Neural progenitor cell (in vitro differentiated cells): Measurements from ENCODE around the gene FREM1.

Experiments used
- EZH2 ChIP-seq: fragments of 200-600 bp; sonication (generic); IDR thresholded peaks from 2 replicates; pipeline ENCODE4 v1.6.1; 2017; ENCODE audit warnings: antibody characterized with exemption, mild to moderate bottlenecking, moderate library complexity
- EZH2phosphoT487 ChIP-seq: fragments of 200-600 bp; sonication (generic); IDR thresholded peaks from 2 replicates; pipeline ENCODE4 v1.6.1; 2017; ENCODE audit warnings: antibody characterized with exemption
- TF ChIP-seq, protein P1 (sequence below): fragments of 200-600 bp; sonication (generic); IDR thresholded peaks from 2 replicates; pipeline ENCODE4 v1.5.1; 2017; ENCODE audit warnings: antibody characterized with exemption, mild to moderate bottlenecking

DNA sequence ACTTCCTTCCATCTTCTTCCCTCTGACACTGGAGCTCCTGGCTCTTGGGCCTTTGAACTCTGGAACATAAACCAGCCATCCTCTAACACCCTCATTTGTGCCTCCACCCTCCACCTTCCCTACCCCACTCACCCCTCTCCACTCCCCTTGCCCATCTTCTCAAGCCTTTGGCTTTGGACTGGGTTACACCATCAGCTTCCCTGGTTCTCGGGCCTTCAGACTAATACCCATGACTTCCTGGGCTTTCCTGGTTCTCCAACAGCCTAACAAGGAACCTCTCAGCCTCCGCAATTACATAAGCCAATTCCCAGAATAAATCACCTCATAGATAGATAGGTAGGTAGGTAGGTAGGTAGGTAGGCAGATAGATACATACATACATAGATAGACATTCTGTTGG lies 67.1 kb downstream of the FREM1 start:
- TF ChIP-seq, protein P1, sequence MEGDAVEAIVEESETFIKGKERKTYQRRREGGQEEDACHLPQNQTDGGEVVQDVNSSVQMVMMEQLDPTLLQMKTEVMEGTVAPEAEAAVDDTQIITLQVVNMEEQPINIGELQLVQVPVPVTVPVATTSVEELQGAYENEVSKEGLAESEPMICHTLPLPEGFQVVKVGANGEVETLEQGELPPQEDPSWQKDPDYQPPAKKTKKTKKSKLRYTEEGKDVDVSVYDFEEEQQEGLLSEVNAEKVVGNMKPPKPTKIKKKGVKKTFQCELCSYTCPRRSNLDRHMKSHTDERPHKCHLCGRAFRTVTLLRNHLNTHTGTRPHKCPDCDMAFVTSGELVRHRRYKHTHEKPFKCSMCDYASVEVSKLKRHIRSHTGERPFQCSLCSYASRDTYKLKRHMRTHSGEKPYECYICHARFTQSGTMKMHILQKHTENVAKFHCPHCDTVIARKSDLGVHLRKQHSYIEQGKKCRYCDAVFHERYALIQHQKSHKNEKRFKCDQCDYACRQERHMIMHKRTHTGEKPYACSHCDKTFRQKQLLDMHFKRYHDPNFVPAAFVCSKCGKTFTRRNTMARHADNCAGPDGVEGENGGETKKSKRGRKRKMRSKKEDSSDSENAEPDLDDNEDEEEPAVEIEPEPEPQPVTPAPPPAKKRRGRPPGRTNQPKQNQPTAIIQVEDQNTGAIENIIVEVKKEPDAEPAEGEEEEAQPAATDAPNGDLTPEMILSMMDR, result no peak
- TF ChIP-seq EZH2 (no peak), EZH2phosphoT487 (no peak)
